Ovary (tissue), 3 donors: ENCODE data around the gene PPIL6.

Source experiments
- CTCF ChIP-seq, 3 donors: fragments of 450-650 bp in 2 of 3; fragments of 200-600 bp in 1 of 3; IDR thresholded peaks; one replicate each; pipeline versions ENCODE4 v1.5.1 to v1.8.0; 2016 to 2022; ENCODE audit warnings: antibody characterized with exemption in 3 of 3, mild to moderate bottlenecking in 1 of 3
- EP300 ChIP-seq: sonication (generic); formaldehyde crosslinking; IDR thresholded peaks from one replicate; pipeline ENCODE4 v1.6.1; 2017; ENCODE audit warnings: antibody characterized with exemption
- donor health status: DM: no; HTN: no; CAD: no.

GRCh38 chr6:109442393-109442924, 2.0 kb upstream of the PPIL6 start:
- TF ChIP-seq EP300 (no peak), CTCF (IDR thresholded peaks at IDR 0.05) (no peak)
